Measurements from ENCODE around the gene MROH7.
A peak's percentile ranks its signal among the peaks of the same experiment; 100 is the strongest.

Gene MROH7

DNA sequence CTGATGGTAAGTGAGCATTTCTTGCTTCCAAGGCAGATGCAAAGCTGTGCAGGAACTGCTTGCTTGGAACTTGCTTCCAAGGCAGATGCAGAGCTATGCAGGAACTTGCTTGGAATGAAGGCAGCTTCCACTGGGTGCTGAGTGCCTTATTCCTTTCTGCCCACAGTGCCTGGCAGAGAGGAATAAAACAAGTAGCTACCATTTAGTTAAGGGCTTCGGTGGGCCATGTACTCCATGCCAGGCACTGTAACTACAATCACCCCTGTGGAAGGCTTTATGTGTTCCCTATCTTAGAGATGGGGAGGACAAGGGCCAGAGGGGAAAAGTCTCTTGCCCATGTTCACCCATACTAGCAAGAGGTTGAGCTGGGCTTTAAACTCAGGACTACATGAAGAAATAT is 8.3 kb downstream of the MROH7 start:
- TF ChIP-seq POLR2A (IDR thresholded peaks at IDR 0.05; ENCODE audit: low read length) (no peak), GATA1 (IDR thresholded peaks at IDR 0.05; ENCODE audit: low read depth, low read length) (no peak)
- DNase-seq = no peak

GRCh38 chr1:54650417-54650816 is 8.8 kb downstream of the MROH7 start:
- TF ChIP-seq GATA1 (IDR thresholded peaks at IDR 0.05; ENCODE audit: low read depth, low read length) (no peak), POLR2A (IDR thresholded peaks at IDR 0.05; ENCODE audit: low read length) (no peak)
- DNase-seq = no peak

DNA sequence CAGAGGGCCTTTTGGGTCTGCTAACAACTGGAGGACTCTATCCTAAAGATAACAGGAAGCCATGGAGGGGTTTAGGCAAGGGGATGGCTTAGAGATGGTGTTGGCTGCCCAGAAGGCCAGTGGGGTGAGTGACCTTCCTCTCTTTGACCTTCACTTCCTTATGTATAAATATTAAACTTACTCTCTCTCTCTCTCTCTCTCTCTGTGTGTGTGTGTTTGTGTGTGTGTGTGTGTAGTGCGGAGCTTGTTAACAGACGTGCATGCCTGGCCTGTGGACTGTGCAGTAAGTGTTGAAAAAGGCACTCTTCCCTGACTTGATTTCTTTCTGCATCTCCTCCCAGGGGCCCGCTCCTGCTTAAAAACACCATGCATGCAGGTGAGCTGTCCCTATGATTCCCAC is 10.0 kb downstream of the MROH7 start:
- TF ChIP-seq POLR2A (IDR thresholded peaks at IDR 0.05; ENCODE audit: low read length) (no peak), GATA1 (IDR thresholded peaks at IDR 0.05; ENCODE audit: low read depth, low read length) (no peak)
- no peak for DNase-seq

- no peak for TF ChIP-seq POLR2A (IDR thresholded peaks at IDR 0.05; ENCODE audit: low read length)
- no peak for TF ChIP-seq GATA1 (IDR thresholded peaks at IDR 0.05; ENCODE audit: low read depth, low read length)
- DNase-seq = no peak
Measured at GRCh38 chr1:54652168-54652567, 10.6 kb downstream of the MROH7 start.

DNA sequence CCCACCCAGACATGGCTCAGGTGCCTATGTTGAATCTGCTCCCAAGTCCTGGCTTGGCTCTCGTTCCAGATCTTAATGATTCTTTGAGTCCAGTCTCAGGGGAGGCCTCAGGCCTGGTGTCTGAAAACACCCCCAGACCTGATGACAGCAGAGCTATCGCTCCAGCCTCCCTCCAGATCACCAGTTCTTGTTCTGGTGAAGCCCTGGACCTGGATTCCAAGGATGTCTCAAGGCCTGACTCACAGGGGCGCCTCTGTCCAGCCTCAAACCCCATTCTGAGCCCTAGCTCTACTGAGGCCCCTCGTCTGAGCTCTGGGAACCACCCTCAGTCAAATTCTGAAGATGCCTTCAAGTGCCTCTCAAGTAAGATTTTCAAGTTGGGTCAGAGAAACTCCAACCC is 11.4 kb downstream of the MROH7 start:
- TF ChIP-seq POLR2A (IDR thresholded peaks at IDR 0.05; ENCODE audit: low read length) (no peak), GATA1 (IDR thresholded peaks at IDR 0.05; ENCODE audit: low read depth, low read length) (no peak)
- DNase-seq = no peak

- TF ChIP-seq GATA1 (IDR thresholded peaks at IDR 0.05; ENCODE audit: low read depth, low read length) = no peak
- no peak for TF ChIP-seq POLR2A (IDR thresholded peaks at IDR 0.05; ENCODE audit: low read length)
- no peak for DNase-seq
Measured at GRCh38 chr1:54658164-54658913, 16.8 kb downstream of the MROH7 start.

DNA sequence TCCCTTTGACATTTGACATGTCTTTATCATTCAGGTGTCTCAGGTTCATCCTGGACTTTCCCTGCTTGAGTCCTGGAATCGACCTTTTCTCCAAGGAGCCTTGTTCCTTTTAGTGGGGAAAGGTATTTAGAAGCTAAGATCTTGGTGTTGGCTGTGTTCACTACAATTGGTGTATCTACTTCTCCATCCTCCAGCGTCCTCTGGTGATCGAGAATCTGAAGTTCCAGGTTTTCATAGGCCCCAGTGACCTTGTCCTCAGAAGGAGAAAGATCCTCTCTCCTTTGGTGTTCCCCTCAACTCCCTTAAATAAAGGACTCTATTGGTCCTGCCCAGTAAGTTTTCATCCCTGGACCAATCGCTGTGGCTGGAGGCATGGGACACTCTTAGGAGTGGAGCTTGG is 22.1 kb downstream of the MROH7 start:
- DNase-seq = no peak

GRCh38 chr1:54664364-54664763 is 22.8 kb downstream of the MROH7 start:
- TF ChIP-seq GATA1 (IDR thresholded peaks at IDR 0.05; ENCODE audit: low read depth, low read length) (no peak), POLR2A (IDR thresholded peaks at IDR 0.05; ENCODE audit: low read length) (no peak)

More for the DNA sequence above, 22.1 kb downstream of the MROH7 start:
- TF ChIP-seq POLR2A (IDR thresholded peaks at IDR 0.05; ENCODE audit: low read length) (no peak), GATA1 (IDR thresholded peaks at IDR 0.05; ENCODE audit: low read depth, low read length) (no peak)

DNA sequence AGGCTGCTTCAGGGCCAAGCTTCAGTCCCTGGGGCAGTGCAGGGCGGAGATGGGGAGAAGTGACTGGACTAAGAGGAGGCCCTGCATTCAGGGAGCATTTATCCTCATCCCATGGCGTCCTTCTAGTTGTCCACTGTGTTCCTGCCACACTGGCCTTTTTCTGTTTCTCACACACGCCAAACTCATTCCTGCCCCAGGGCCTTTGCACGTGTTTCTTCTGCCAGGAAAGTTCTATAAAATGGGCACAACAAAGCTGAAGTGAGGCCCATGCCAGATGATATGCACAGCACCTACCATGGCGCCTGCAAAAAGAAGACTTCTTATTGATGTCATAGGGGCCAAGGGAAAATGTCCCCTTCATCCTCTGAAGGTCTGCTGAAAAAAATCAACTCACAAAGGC is 24.3 kb downstream of the MROH7 start:
- TF ChIP-seq GATA1 (IDR thresholded peaks at IDR 0.05; ENCODE audit: low read depth, low read length) (no peak), POLR2A (IDR thresholded peaks at IDR 0.05; ENCODE audit: low read length) (no peak)
- DNase-seq = no peak

More at GRCh38 chr1:54664364-54664763, 22.8 kb downstream of the MROH7 start:
- DNase-seq = no peak

GRCh38 chr1:54666333-54666732 is 24.7 kb downstream of the MROH7 start:
- TF ChIP-seq GATA1 (IDR thresholded peaks at IDR 0.05; ENCODE audit: low read depth, low read length) = no peak
- TF ChIP-seq POLR2A (IDR thresholded peaks at IDR 0.05; ENCODE audit: low read length) = no peak
- no peak for DNase-seq

- TF ChIP-seq POLR2A (IDR thresholded peaks at IDR 0.05; ENCODE audit: low read length) = no peak
- TF ChIP-seq GATA1 (IDR thresholded peaks at IDR 0.05; ENCODE audit: low read depth, low read length) = no peak
- DNase-seq = no peak
Measured at GRCh38 chr1:54667797-54668196, 26.2 kb downstream of the MROH7 start.

DNA sequence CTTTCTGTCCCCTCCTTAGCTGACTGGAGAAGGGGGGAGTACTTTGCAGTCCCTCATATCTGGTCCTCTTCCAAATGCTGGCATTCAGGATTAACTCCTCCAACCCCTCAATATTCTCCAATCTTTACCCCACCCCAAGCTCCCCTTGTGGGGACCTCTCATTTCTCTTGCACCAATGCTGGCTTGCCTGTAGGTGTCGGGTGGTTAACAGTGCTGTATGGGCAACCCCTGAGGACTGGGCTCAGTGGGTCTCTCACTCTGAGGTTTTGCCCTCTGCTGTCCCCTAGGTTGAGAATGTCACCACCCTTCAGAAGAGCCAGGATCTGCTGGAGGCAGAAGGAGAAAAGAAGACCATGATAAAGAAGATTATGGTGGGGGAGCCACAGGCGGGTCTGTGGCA is 27.0 kb downstream of the MROH7 start:
- TF ChIP-seq POLR2A (IDR thresholded peaks at IDR 0.05; ENCODE audit: low read length) = no peak
- TF ChIP-seq GATA1 (IDR thresholded peaks at IDR 0.05; ENCODE audit: low read depth, low read length) = no peak
- DNase-seq = no peak

DNA sequence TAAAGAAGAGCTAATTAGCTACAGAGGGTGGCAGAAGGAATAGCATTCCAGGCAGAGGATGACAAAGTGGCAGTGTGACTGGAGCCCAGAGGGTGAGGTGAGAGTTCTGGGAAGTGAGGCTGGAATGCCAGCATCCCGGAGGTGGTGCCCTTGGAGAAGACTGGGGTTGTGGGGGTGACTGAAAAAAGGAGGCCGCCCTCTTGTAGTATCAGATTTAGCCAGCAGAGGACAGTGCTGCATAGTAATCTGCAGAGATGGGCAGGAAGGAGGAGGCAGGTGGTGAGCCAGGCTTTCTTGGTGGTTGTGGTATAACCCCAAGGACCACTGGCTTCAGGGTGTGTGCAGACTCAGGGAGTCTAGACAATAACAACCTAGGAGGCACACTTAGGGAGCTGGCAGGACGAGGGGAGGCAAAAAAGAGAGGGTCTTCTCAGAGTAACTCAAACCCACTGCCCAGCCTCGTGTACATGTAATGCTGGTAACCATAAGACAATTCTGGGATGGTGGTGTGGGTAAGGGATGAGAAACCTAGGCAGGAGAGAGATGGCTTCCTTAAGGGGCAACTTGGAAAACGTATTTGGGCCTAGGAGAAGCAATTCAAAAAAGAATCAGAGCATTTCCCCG is 30.5 kb downstream of the MROH7 start:
- DNase-seq = peak; percentile 42 to 64
- TF ChIP-seq GATA1 (IDR thresholded peaks at IDR 0.05; ENCODE audit: low read depth, low read length) = no peak
- no peak for TF ChIP-seq POLR2A (IDR thresholded peaks at IDR 0.05; ENCODE audit: low read length)

- TF ChIP-seq POLR2A (IDR thresholded peaks at IDR 0.05; ENCODE audit: low read length) (no peak), GATA1 (IDR thresholded peaks at IDR 0.05; ENCODE audit: low read depth, low read length) (no peak)
- DNase-seq = no peak
Measured at GRCh38 chr1:54678776-54679643, 37.4 kb downstream of the MROH7 start.
